HCT116 (cell line): ENCODE measurements around the gene GNA15.

Experiments used
- CEBPB ChIP-seq: IDR thresholded peaks from 2 replicates; pipeline ENCODE4 v1.6.1; 2012; ENCODE audit warnings: low read depth
- CTCF ChIP-seq, 3 experiments: fragments of 200-600 bp in 1 of 3; sonication (generic) in 1 of 3; IDR thresholded peaks in 2 of 3; conservative IDR thresholded peaks in 1 of 3; 2 replicates each; pipeline ENCODE4 v1.5.1; 2012 to 2017; ENCODE audit warnings: low read depth in 2 of 3, low read length in 2 of 3, antibody characterized with exemption in 1 of 3, borderline replicate concordance in 1 of 3, control low read depth in 1 of 3, mild to moderate bottlenecking in 1 of 3, mixed read lengths in 1 of 3, mixed run types in 1 of 3, moderate library complexity in 1 of 3; ENCODE audit not compliant: insufficient read depth in 1 of 3
- EGR1 ChIP-seq: IDR thresholded peaks from 2 replicates; pipeline ENCODE4 v1.6.1; 2012; ENCODE audit warnings: low read depth
- ELF1 ChIP-seq: IDR thresholded peaks from 2 replicates; pipeline ENCODE4 v1.6.1; 2012; ENCODE audit warnings: low read depth, borderline replicate concordance
- EZH2 ChIP-seq: fragments of 200-600 bp; sonication (generic); IDR thresholded peaks from 2 replicates; pipeline ENCODE4 v1.6.1; 2017; ENCODE audit warnings: antibody characterized with exemption, mixed run types
- POLR2A ChIP-seq: IDR thresholded peaks from 2 replicates; pipeline ENCODE4 v1.7.0; 2011; ENCODE audit warnings: borderline replicate concordance; ENCODE audit not compliant: insufficient read depth, insufficient read length; ENCODE audit errors: extremely low read depth
- RAD21 ChIP-seq: IDR thresholded peaks from 2 replicates; pipeline ENCODE4 v1.6.1; 2012; ENCODE audit warnings: low read depth, mild to moderate bottlenecking
- YY1 ChIP-seq: IDR thresholded peaks from 2 replicates; pipeline ENCODE4 v1.6.1; 2011; ENCODE audit warnings: low read length, low read depth, moderate library complexity, mild to moderate bottlenecking; ENCODE audit not compliant: insufficient replicate concordance; ENCODE audit errors: extremely low read depth
- TF ChIP-seq, protein P1 (sequence below): IDR thresholded peaks from 2 replicates; pipeline ENCODE4 v1.6.1; 2012

DNA sequence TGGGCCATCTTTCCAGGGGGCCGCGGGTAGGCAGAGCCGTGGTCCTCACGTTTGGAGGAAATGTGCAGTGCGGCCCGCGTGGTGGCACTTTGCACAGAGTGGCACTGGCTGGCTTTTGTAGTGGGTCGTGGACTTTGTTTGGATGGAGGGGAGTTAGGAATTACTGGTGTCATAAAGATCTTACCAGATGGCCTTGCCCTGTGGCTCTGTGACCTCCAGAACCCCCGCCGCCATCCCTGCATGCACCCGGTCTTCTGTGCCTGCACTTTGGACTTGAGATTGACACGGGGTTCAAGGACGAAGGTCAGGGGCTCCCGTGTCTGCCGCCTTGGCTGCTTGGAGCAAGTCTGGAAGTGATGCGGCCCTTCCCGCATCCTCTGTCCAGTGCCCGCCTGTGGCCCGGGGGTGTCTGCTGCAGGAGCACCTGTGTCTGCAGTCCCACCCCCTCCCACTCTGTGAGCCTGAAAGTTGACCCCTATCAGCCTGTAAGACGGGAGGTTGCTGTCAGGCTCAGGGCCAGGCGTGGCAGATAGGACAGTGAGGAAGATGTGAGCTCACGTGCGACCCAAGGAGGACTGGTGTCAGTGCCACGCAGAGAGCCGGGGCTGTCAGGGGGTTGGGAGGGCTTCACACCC is 39.4 kb upstream of the GNA15 start:
- TF ChIP-seq CTCF (IDR thresholded peaks at IDR 0.05 in 2 of 3, conservative IDR thresholded peaks at IDR 0.05 in 1 of 3; ENCODE audit: borderline replicate concordance in 1 of 3, insufficient read depth in 1 of 3, low read depth in 2 of 3, low read length in 2 of 3) (no peak), POLR2A (no peak), ELF1 (no peak), YY1 (no peak), EGR1 (no peak), EZH2 (no peak), RAD21 (no peak), CEBPB (no peak)
- TF ChIP-seq, protein P1, sequence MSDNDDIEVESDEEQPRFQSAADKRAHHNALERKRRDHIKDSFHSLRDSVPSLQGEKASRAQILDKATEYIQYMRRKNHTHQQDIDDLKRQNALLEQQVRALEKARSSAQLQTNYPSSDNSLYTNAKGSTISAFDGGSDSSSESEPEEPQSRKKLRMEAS: no peak
